ENCODE results near the gene PRC1.

PRC1 gene

GRCh38 chr15:90990446-90990845 lies 3.9 kb downstream of the PRC1 start:
- no peak for DNase-seq (ENCODE audit: low read depth in 2 of 2)

- DNase-seq (ENCODE audit: low read depth in 2 of 2), result no peak
Observed at GRCh38 chr15:90989040-90989768, 5.1 kb downstream of the PRC1 start.

GRCh38 chr15:90988296-90988695 lies 6.0 kb downstream of the PRC1 start:
- no peak for DNase-seq (ENCODE audit: low read depth in 2 of 2)

- no peak for DNase-seq (ENCODE audit: low read depth in 2 of 2)
Observed at GRCh38 chr15:90987561-90988141, 6.7 kb downstream of the PRC1 start.

GRCh38 chr15:90986790-90987507 lies 7.4 kb downstream of the PRC1 start:
- DNase-seq (ENCODE audit: low read depth in 2 of 2), result no peak

GRCh38 chr15:90982135-90982534 lies 12.2 kb downstream of the PRC1 start:
- DNase-seq (ENCODE audit: low read depth in 2 of 2), result no peak

- no peak for DNase-seq (ENCODE audit: low read depth in 2 of 2)
Observed at GRCh38 chr15:90981681-90982080, 12.7 kb downstream of the PRC1 start.

- no peak for DNase-seq (ENCODE audit: low read depth in 2 of 2)
Observed at GRCh38 chr15:90979582-90979981, 14.8 kb downstream of the PRC1 start.

- DNase-seq (ENCODE audit: low read depth in 2 of 2), result no peak
Observed at GRCh38 chr15:90974216-90974615, 20.1 kb downstream of the PRC1 start.

GRCh38 chr15:90972133-90972532 lies 22.2 kb downstream of the PRC1 start:
- DNase-seq (ENCODE audit: low read depth in 2 of 2), result no peak

GRCh38 chr15:90970274-90970673 lies 24.1 kb downstream of the PRC1 start:
- no peak for DNase-seq (ENCODE audit: low read depth in 2 of 2)

GRCh38 chr15:90968434-90968833 lies 25.9 kb downstream of the PRC1 start:
- DNase-seq (ENCODE audit: low read depth in 2 of 2), result no peak

- DNase-seq (ENCODE audit: low read depth in 2 of 2), result no peak
Observed at GRCh38 chr15:90967206-90967605, 27.1 kb downstream of the PRC1 start.

- no peak for DNase-seq (ENCODE audit: low read depth in 2 of 2)
Observed at GRCh38 chr15:90966262-90966661, 28.1 kb downstream of the PRC1 start.

GRCh38 chr15:90962021-90962420 lies 32.3 kb downstream of the PRC1 start:
- DNase-seq (ENCODE audit: low read depth in 2 of 2), result no peak

GRCh38 chr15:90960298-90961091 lies 33.8 kb downstream of the PRC1 start:
- DNase-seq (ENCODE audit: low read depth in 2 of 2), result no peak

- DNase-seq (ENCODE audit: low read depth in 2 of 2), result no peak
Observed at GRCh38 chr15:90959894-90960293, 34.4 kb downstream of the PRC1 start.

GRCh38 chr15:90959028-90959595 lies 35.2 kb downstream of the PRC1 start:
- no peak for DNase-seq (ENCODE audit: low read depth in 2 of 2)

GRCh38 chr15:90957791-90958190 lies 36.5 kb downstream of the PRC1 start:
- DNase-seq (ENCODE audit: low read depth in 2 of 2), result no peak

- DNase-seq (ENCODE audit: low read depth in 2 of 2), result no peak
Observed at GRCh38 chr15:90957031-90957790, 37.1 kb downstream of the PRC1 start.

All from stimulated activated CD8-positive, alpha-beta memory T cell treated with anti-CD3 and anti-CD28 coated beads, Interleukin-7, amount 100 ng/mL, for 1 hour (primary cell).